ENCODE results near the gene TEAD1. TPM values are rescaled to one million over a fixed set of nuclear protein-coding genes. Genes with fewer than 3 reads are reported as not detected.

Gene TEAD1
- total RNA-seq, 6 donors from 2014 or later = 53.5 to 141 (median 80.2) TPM

DNA sequence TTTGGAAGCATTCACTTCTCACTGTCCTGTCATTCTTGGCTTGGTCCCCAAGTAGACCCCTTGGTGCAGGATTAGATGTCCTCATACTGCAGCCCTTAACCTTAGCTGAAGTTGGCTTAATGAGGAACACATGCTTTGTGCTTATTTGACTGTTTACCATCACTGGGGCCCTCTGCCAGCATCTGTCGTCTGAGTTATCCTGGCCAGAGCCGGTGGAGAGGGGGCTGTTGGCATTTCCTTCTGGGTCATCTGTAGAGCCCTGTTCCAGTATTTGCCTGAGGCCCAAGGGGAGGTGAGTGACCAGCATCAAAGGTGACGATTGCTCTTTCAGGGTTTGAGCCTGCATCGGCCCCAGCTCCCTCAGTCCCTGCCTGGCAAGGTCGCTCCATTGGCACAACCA lies 208.4 kb downstream of the TEAD1 start:
- H3K36me3 ChIP-seq = peaks cover 0 to 59% (median 15%) of the 10 kb centered on the region in 4 donors
- H3K4me1 ChIP-seq = no peaks in the 10 kb centered on the region
- DNase-seq = no peak
- no peak overlapping the region for H3K4me3 ChIP-seq
- 82 to 84% methylated on average over 5 of the region's 5 CpGs for WGBS, 2 donors
- no peaks in the 10 kb centered on the region for H3K27me3 ChIP-seq
- no peak for ATAC-seq (ENCODE audit: low FRiP score in 2 of 2)
- TF ChIP-seq EP300 (IDR thresholded peaks at IDR 0.05) = no peak
- TF ChIP-seq CTCF (IDR thresholded peaks at IDR 0.05) = no peak
- TF ChIP-seq POLR2AphosphoS5 (IDR thresholded peaks at IDR 0.05) = no peak
- TF ChIP-seq POLR2A (IDR thresholded peaks at IDR 0.05) = no peak
- no peak overlapping the region for H3K27ac ChIP-seq
- no peaks in the 10 kb centered on the region for H3K9me3 ChIP-seq

DNA sequence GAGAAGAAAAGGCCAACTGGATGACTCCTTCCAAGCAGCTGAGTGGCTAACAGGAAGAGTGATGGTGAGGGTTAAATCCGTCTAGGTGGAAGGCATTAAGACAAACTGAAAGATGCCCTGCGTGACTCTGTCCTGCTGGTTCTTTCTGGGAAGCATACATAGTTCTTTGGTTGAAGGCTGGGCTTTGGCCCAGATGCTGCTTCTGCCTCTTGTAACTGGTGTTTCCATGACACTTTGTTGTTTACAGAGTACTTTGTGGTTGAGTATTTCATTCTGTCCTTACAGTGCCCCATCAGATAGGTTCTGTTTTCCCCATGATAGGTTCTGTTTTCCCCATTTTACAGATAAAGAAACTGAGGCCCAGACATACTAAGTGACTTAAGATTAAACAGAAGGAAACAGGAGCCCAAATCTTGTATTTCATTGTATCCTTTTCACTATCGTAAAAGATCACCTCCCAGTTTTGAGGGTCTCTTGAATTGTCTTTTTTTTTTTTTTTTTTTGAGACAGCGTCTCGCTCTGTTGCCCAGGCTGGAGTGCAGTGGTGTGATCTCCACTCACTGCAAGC lies 210.6 kb downstream of the TEAD1 start:
- H3K27ac ChIP-seq = no peak overlapping the region
- peaks cover 0 to 14% (median 11%) of the 10 kb centered on the region in 4 donors for H3K4me1 ChIP-seq
- no peaks in the 10 kb centered on the region for H3K9me3 ChIP-seq
- no peaks in the 10 kb centered on the region for H3K27me3 ChIP-seq
- peaks cover 0 to 55% (median 15%) of the 10 kb centered on the region in 4 donors for H3K36me3 ChIP-seq
- H3K4me3 ChIP-seq = no peak overlapping the region
- 85 to 93% methylated on average over 5 of the region's 5 CpGs for WGBS, 2 donors
- no peak for DNase-seq
- TF ChIP-seq CTCF (IDR thresholded peaks at IDR 0.05) = no peak
- no peak for TF ChIP-seq EP300 (IDR thresholded peaks at IDR 0.05)
- TF ChIP-seq POLR2AphosphoS5 (IDR thresholded peaks at IDR 0.05) = no peak
- TF ChIP-seq POLR2A (IDR thresholded peaks at IDR 0.05) = no peak
- no peak for ATAC-seq (ENCODE audit: low FRiP score in 2 of 2)

DNA sequence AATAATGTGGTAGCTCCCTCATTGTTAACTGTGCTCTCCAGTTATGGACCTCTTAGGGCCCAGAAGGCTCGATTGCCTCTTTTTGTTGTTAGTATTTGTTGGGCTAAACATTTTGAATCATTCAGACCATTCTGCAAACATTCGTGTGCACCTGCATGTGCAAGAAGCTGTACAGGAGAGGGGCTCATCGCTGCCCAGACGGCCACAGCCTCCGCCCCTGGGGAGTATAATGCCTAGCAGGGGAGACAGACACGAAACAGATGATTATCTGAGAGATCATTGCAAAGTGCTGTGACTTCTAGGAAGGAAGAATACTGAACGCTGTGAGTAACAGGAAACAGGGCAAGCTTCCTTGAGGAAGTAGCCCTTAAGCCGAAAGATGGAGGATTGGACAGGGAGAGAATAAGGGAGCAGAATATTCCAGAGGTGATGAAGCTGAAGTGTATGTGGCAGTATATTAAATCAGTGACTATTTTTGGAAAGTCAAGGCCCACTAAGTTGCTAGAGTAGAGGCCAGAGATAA lies 211.6 kb downstream of the TEAD1 start:
- TF ChIP-seq EP300 (IDR thresholded peaks at IDR 0.05) = no peak
- TF ChIP-seq POLR2A (IDR thresholded peaks at IDR 0.05) = no peak
- TF ChIP-seq CTCF (IDR thresholded peaks at IDR 0.05) = no peak
- no peak for TF ChIP-seq POLR2AphosphoS5 (IDR thresholded peaks at IDR 0.05)
- H3K27me3 ChIP-seq = no peaks in the 10 kb centered on the region
- no peak for DNase-seq
- WGBS, 2 donors = 80% methylated on average over 8 of the region's 8 CpGs
- H3K36me3 ChIP-seq = peaks cover 0 to 46% (median 12%) of the 10 kb centered on the region in 4 donors
- no peaks in the 10 kb centered on the region for H3K9me3 ChIP-seq
- peaks cover 0 to 14% (median 11%) of the 10 kb centered on the region in 4 donors for H3K4me1 ChIP-seq
- H3K4me3 ChIP-seq = no peak overlapping the region
- no peak for ATAC-seq (ENCODE audit: low FRiP score in 2 of 2)
- H3K27ac ChIP-seq = no peak overlapping the region

- H3K36me3 ChIP-seq = peaks cover 0 to 39% (median 10%) of the 10 kb centered on the region in 4 donors
- no peaks in the 10 kb centered on the region for H3K9me3 ChIP-seq
- no peak for ATAC-seq (ENCODE audit: low FRiP score in 2 of 2)
- no peak for DNase-seq
- no peak overlapping the region for H3K27ac ChIP-seq
- H3K4me3 ChIP-seq = no peak overlapping the region
- peaks cover 0 to 14% (median 11%) of the 10 kb centered on the region in 4 donors for H3K4me1 ChIP-seq
- H3K27me3 ChIP-seq = no peaks in the 10 kb centered on the region
- TF ChIP-seq CTCF (IDR thresholded peaks at IDR 0.05) (no peak), EP300 (IDR thresholded peaks at IDR 0.05) (no peak), POLR2AphosphoS5 (IDR thresholded peaks at IDR 0.05) (no peak), POLR2A (IDR thresholded peaks at IDR 0.05) (no peak)
These were observed 212.3 kb downstream of the TEAD1 start for GRCh38 chr11:12886508-12886907.
